Glomerular endothelial cell (primary cell): ENCODE measurements around the gene TWF2. TPM values are rescaled to one million over a fixed set of nuclear protein-coding genes. Genes with fewer than 3 reads are reported as not detected.

ENCODE experiments used
- DNase-seq: peaks from one replicate; pipeline ENCODE4 v3.0.0-alpha.2; 2011; ENCODE audit warnings: low read depth, low spot score; ENCODE audit errors: extremely low read depth
- total RNA-seq: library from RNA; depleted of rRNA; stranded (reverse); fragments of >200 nt; gene quantifications from 2 replicates; pipeline ENCODE4 v1.2.3, GENCODE V29; 2015

Gene TWF2
- total RNA-seq, 1 donor from 2014 or later: 136 TPM

GRCh38 chr3:52225452-52226228 is 13.3 kb downstream of the TWF2 start, which contains the start of gene TLR9:
TSS of gene TLR9 (minus strand) at chr3:52225645. CDS start at chr3:52225529, 116 bp downstream.
- no peak for DNase-seq

- DNase-seq: no peak
Observed at GRCh38 chr3:52223449-52224408, 15.2 kb downstream of the TWF2 start.

GRCh38 chr3:52222319-52223221 is 16.4 kb downstream of the TWF2 start:
- DNase-seq: no peak

GRCh38 chr3:52221563-52222318 is 17.2 kb downstream of the TWF2 start:
- DNase-seq: no peak

GRCh38 chr3:52221141-52221562 is 17.8 kb downstream of the TWF2 start:
- no peak for DNase-seq

GRCh38 chr3:52220380-52221026 is 18.5 kb downstream of the TWF2 start:
- DNase-seq: no peak

- DNase-seq: no peak
Observed at GRCh38 chr3:52218937-52219650, 19.9 kb downstream of the TWF2 start.

GRCh38 chr3:52218454-52218853 is 20.5 kb downstream of the TWF2 start:
- DNase-seq: no peak

- DNase-seq: no peak
Observed at GRCh38 chr3:52218026-52218425, 20.9 kb downstream of the TWF2 start.

GRCh38 chr3:52217409-52217805 is 21.6 kb downstream of the TWF2 start:
- DNase-seq: no peak

- DNase-seq: peak; percentile 94
Observed at GRCh38 chr3:52216585-52217408, 22.2 kb downstream of the TWF2 start.

- no peak for DNase-seq
Observed at GRCh38 chr3:52215351-52215750, 23.6 kb downstream of the TWF2 start.

GRCh38 chr3:52213901-52214300 is 25.1 kb downstream of the TWF2 start:
- DNase-seq: no peak

- no peak for DNase-seq
Observed at GRCh38 chr3:52213005-52213404, 26.0 kb downstream of the TWF2 start.

- DNase-seq: no peak
Observed at GRCh38 chr3:52211268-52211891, 27.6 kb downstream of the TWF2 start.

- no peak for DNase-seq
Observed at GRCh38 chr3:52210550-52211046, 28.4 kb downstream of the TWF2 start.

GRCh38 chr3:52210037-52210436 is 28.9 kb downstream of the TWF2 start:
- no peak for DNase-seq
